ENCODE results near the gene MYBL2. TPM values are rescaled to one million over a fixed set of nuclear protein-coding genes. Genes with fewer than 3 reads are reported as not detected.

Gene MYBL2
- total and polyA plus RNA-seq, 2 experiments from 2014 or later: 27.3 to 30.6 TPM

DNA sequence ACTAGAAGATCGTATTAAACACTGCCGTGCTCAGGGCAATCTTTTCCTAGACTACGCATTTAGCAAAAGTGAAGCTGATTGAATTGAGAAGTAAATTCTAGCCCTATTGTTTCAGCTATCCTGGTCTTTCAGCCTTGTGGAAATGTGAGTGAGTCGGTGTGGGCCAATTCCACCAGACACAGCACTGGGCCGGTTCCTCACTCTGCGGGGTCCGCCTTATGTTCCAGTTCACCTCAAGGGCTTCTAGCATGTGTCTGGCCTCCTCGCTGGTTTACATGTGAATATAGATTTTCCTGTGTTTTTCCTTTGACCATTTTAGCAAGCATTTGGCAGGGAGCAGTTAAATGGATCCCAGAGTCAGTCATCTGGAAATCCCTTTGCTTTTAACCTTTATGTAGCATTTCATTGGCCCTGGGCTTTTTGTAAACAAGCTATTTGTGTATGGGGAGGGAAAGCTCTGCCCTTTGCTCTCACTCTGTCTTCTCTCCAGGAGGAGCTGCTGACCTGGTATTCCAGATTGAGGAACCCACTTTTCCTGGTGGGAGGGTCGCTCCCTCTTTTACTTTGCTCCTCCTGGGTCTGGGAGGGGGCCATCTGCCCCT, 72.3 kb downstream of the MYBL2 start:
- Histone ChIP-seq H3K27me3 (no peaks in the 10 kb centered on the region), H3K4me1 (ENCODE audit: low read depth) (no peaks in the 10 kb centered on the region), H3K9me3 (ENCODE audit: low read depth) (no peaks in the 10 kb centered on the region), H3K4me3 (no peak overlapping the region), H3K27ac (no peak overlapping the region), H3K36me3 (no peaks in the 10 kb centered on the region)
- TF ChIP-seq CTCF (IDR thresholded peaks at IDR 0.05; ENCODE audit: low read depth, low read length): no peak
- no peak for DNase-seq (ENCODE audit: low read depth in 1 of 2, low spot score in 1 of 2)

- H3K9me3 ChIP-seq (ENCODE audit: low read depth): no peaks in the 10 kb centered on the region
- no peaks in the 10 kb centered on the region for H3K4me1 ChIP-seq (ENCODE audit: low read depth)
- no peak for TF ChIP-seq CTCF (IDR thresholded peaks at IDR 0.05; ENCODE audit: low read depth, low read length)
- H3K27ac ChIP-seq: no peak overlapping the region
- H3K4me3 ChIP-seq: no peak overlapping the region
- DNase-seq (ENCODE audit: low read depth in 1 of 2, low spot score in 1 of 2): no peak
- H3K36me3 ChIP-seq: no peaks in the 10 kb centered on the region
- H3K27me3 ChIP-seq: no peaks in the 10 kb centered on the region
These were observed 73.7 kb downstream of the MYBL2 start for GRCh38 chr20:43740642-43741041.

GRCh38 chr20:43744151-43744611, 77.3 kb downstream of the MYBL2 start:
- Histone ChIP-seq H3K4me1 (ENCODE audit: low read depth) (no peaks in the 10 kb centered on the region), H3K4me3 (no peak overlapping the region), H3K9me3 (ENCODE audit: low read depth) (no peaks in the 10 kb centered on the region), H3K36me3 (no peaks in the 10 kb centered on the region), H3K27me3 (no peaks in the 10 kb centered on the region), H3K27ac (no peak overlapping the region)
- no peak for DNase-seq (ENCODE audit: low read depth in 1 of 2, low spot score in 1 of 2)
- TF ChIP-seq CTCF (IDR thresholded peaks at IDR 0.05; ENCODE audit: low read depth, low read length): no peak

- no peaks in the 10 kb centered on the region for H3K9me3 ChIP-seq (ENCODE audit: low read depth)
- TF ChIP-seq CTCF (IDR thresholded peaks at IDR 0.05; ENCODE audit: low read depth, low read length): no peak
- H3K27me3 ChIP-seq: no peaks in the 10 kb centered on the region
- no peaks in the 10 kb centered on the region for H3K4me1 ChIP-seq (ENCODE audit: low read depth)
- no peaks in the 10 kb centered on the region for H3K36me3 ChIP-seq
- H3K4me3 ChIP-seq: no peak overlapping the region
- no peak overlapping the region for H3K27ac ChIP-seq
- DNase-seq (ENCODE audit: low read depth in 1 of 2, low spot score in 1 of 2): peak in 1 of 2 donors; percentile 43
These were observed 78.2 kb downstream of the MYBL2 start for GRCh38 chr20:43744966-43745730.

GRCh38 chr20:43746344-43747137, 79.6 kb downstream of the MYBL2 start:
- Histone ChIP-seq H3K27me3 (no peaks in the 10 kb centered on the region), H3K36me3 (no peaks in the 10 kb centered on the region), H3K4me3 (no peak overlapping the region), H3K27ac (no peak overlapping the region), H3K4me1 (ENCODE audit: low read depth) (no peaks in the 10 kb centered on the region), H3K9me3 (ENCODE audit: low read depth) (no peaks in the 10 kb centered on the region)
- no peak for TF ChIP-seq CTCF (IDR thresholded peaks at IDR 0.05; ENCODE audit: low read depth, low read length)
- DNase-seq (ENCODE audit: low read depth in 1 of 2, low spot score in 1 of 2): peak in 1 of 2 donors; percentile 56
